Activated CD8-positive, alpha-beta T cell treated with anti-CD3 and anti-CD28 coated beads, Interleukin-2, amount 10 ng/mL, durations not matched to agents 7 days and 5 days (primary cell): ENCODE data around the gene C1orf167. TPM values are rescaled to one million over a fixed set of nuclear protein-coding genes. Genes with fewer than 3 reads are reported as not detected.

ENCODE experiments used
- ATAC-seq: fragments of 150-1000 bp; cut with Tn5 transposase; one replicate; pipeline ENCODE4 v1.10.0; 2021; ENCODE audit warnings: moderate library complexity
- CTCF ChIA-PET: fragments of 350-600 bp; sonication (Branson Sonifier 250); formaldehyde crosslinking; loops from one replicate; lab custom pipeline; 2021; ENCODE audit warnings: antibody characterized with exemption; lab: Charles Lee
- POLR2A ChIA-PET: fragments of 350-600 bp; sonication (Branson Sonifier 250); formaldehyde crosslinking; loops from one replicate; lab custom pipeline; 2021; ENCODE audit warnings: antibody characterized with exemption; lab: Charles Lee
- DNase-seq: peaks from one replicate; pipeline ENCODE4 v3.0.0-alpha.2; 2020
- H3K27ac Mint-ChIP-seq: one replicate; pipeline ENCODE4 v1.8.0; 2021; ENCODE audit warnings: mild to moderate bottlenecking, mixed read lengths
- H3K27me3 Mint-ChIP-seq: one replicate; pipeline ENCODE4 v1.8.0; 2021; ENCODE audit warnings: low read depth, mixed read lengths
- H3K36me3 Mint-ChIP-seq: one replicate; pipeline ENCODE4 v1.8.0; 2021; ENCODE audit warnings: low read depth, mixed read lengths
- H3K4me1 Mint-ChIP-seq: one replicate; pipeline ENCODE4 v1.8.0; 2021; ENCODE audit warnings: low read depth, mixed read lengths
- H3K4me3 Mint-ChIP-seq: one replicate; pipeline ENCODE4 v1.8.0; 2021; ENCODE audit warnings: mild to moderate bottlenecking, mixed read lengths
- H3K9me3 Mint-ChIP-seq: one replicate; pipeline ENCODE4 v1.8.0; 2022; ENCODE audit warnings: mixed read lengths; ENCODE audit not compliant: insufficient read depth
- total RNA-seq, 2 experiments: library from RNA; stranded (reverse); gene quantifications; one replicate each; pipeline ENCODE4 v1.2.3, GENCODE V29; 2021

C1orf167 gene
- total RNA-seq, 2 experiments from 2014 or later = not detected

GRCh38 chr1:11738096-11738495, 23.9 kb upstream of the C1orf167 start:
- ATAC-seq (no peak), DNase-seq (no peak)
- H3K27me3 Mint-ChIP-seq = peaks cover 5% of the 10 kb centered on the region
- no peak overlapping the region for H3K27ac Mint-ChIP-seq
- ChIA-PET POLR2A (interaction anchor here (1.1 to 1.8 kb wide), 4 partner anchors 13 to 172 kb away, joined by 3 to 11 read pairs (median 5); partner anchors contain the start of gene FBXO6), CTCF (interaction anchor here (2.4 to 4.1 kb wide), 4 partner anchors 18 to 95 kb away, joined by 8 to 36 read pairs (median 22); partner anchors contain the start of gene FBXO6)
- peaks cover 54% of the 10 kb centered on the region for H3K36me3 Mint-ChIP-seq
- H3K4me3 Mint-ChIP-seq = peak overlapping the region; percentile 98
- peaks cover 77% of the 10 kb centered on the region for H3K4me1 Mint-ChIP-seq
- no peaks in the 10 kb centered on the region for H3K9me3 Mint-ChIP-seq

- ATAC-seq (no peak), DNase-seq (no peak)
- no peak overlapping the region for H3K4me3 Mint-ChIP-seq
- H3K36me3 Mint-ChIP-seq = peaks cover 57% of the 10 kb centered on the region
- no peak overlapping the region for H3K27ac Mint-ChIP-seq
- peaks cover 5% of the 10 kb centered on the region for H3K27me3 Mint-ChIP-seq
- POLR2A ChIA-PET = interaction anchor here (1.1 to 1.6 kb wide), 3 partner anchors 12 to 169 kb away, joined by 3 to 5 read pairs (median 5); partner anchors contain the start of gene FBXO6
- H3K4me1 Mint-ChIP-seq = peaks cover 76% of the 10 kb centered on the region
- CTCF ChIA-PET = interaction anchor here (1.2 to 4.1 kb wide), 5 partner anchors 19 to 88 kb away, joined by 3 to 23 read pairs (median 5); partner anchors contain the start of genes CLCN6 and FBXO6
- H3K9me3 Mint-ChIP-seq = no peaks in the 10 kb centered on the region
Measured at GRCh38 chr1:11738783-11739182, 23.2 kb upstream of the C1orf167 start.

GRCh38 chr1:11740258-11741192, 21.5 kb upstream of the C1orf167 start:
- peaks cover 5% of the 10 kb centered on the region for H3K27me3 Mint-ChIP-seq
- peaks cover 64% of the 10 kb centered on the region for H3K36me3 Mint-ChIP-seq
- peak overlapping the region; percentile 65 for H3K4me3 Mint-ChIP-seq
- H3K27ac Mint-ChIP-seq = peak overlapping the region; percentile 83
- peak; percentile 80 for DNase-seq
- ChIA-PET CTCF (interaction anchor here (1.1 to 1.8 kb wide), 7 partner anchors 9 to 90 kb away, joined by 3 to 8 read pairs (median 5); partner anchors contain the start of genes CLCN6 and FBXO6), POLR2A (interaction anchor here (1.0 to 1.7 kb wide), 4 partner anchors 14 to 479 kb away, joined by 3 to 12 read pairs (median 3); no protein-coding TSS in a partner anchor)
- ATAC-seq = peak; percentile 40
- peaks cover 77% of the 10 kb centered on the region for H3K4me1 Mint-ChIP-seq
- no peaks in the 10 kb centered on the region for H3K9me3 Mint-ChIP-seq

GRCh38 chr1:11741482-11741881, 20.5 kb upstream of the C1orf167 start:
- ChIA-PET POLR2A (interaction anchor here (1.0 to 1.1 kb wide), 2 partner anchors 23 to 167 kb away, joined by 3 read pairs; no protein-coding TSS in a partner anchor), CTCF (interaction anchor here (0.6 to 1.8 kb wide), 3 partner anchors 21 to 91 kb away, joined by 3 to 8 read pairs (median 3); partner anchors contain the start of gene FBXO6)
- H3K27ac Mint-ChIP-seq = peak overlapping the region; percentile 83
- DNase-seq (no peak), ATAC-seq (no peak)
- no peaks in the 10 kb centered on the region for H3K9me3 Mint-ChIP-seq
- peaks cover 71% of the 10 kb centered on the region for H3K36me3 Mint-ChIP-seq
- peaks cover 79% of the 10 kb centered on the region for H3K4me1 Mint-ChIP-seq
- peak overlapping the region; percentile 65 for H3K4me3 Mint-ChIP-seq
- H3K27me3 Mint-ChIP-seq = peaks cover 5% of the 10 kb centered on the region

GRCh38 chr1:11741919-11742558, 20.0 kb upstream of the C1orf167 start:
- no peak for DNase-seq
- ATAC-seq = no peak
- ChIA-PET POLR2A (interaction anchor here (1.0 to 1.1 kb wide), 2 partner anchors 23 to 167 kb away, joined by 3 read pairs; no protein-coding TSS in a partner anchor), CTCF (interaction anchor here (0.6 to 2.1 kb wide), 4 partner anchors 21 to 92 kb away, joined by 3 to 8 read pairs (median 6); partner anchors contain the start of gene FBXO6)
- H3K4me1 Mint-ChIP-seq = peaks cover 79% of the 10 kb centered on the region
- H3K27ac Mint-ChIP-seq = peak overlapping the region; percentile 54
- H3K27me3 Mint-ChIP-seq = peaks cover 5% of the 10 kb centered on the region
- H3K36me3 Mint-ChIP-seq = peaks cover 75% of the 10 kb centered on the region
- no peaks in the 10 kb centered on the region for H3K9me3 Mint-ChIP-seq
- H3K4me3 Mint-ChIP-seq = no peak overlapping the region

GRCh38 chr1:11744287-11744686, 17.7 kb upstream of the C1orf167 start:
- CTCF ChIA-PET = interaction anchor here (1.0 to 2.1 kb wide), 2 partner anchors 25 to 93 kb away, joined by 5 to 8 read pairs; no protein-coding TSS in a partner anchor
- ATAC-seq (no peak), DNase-seq (no peak)
- POLR2A ChIA-PET = no interaction called here
- Mint-ChIP-seq H3K4me1 (peaks cover 74% of the 10 kb centered on the region), H3K36me3 (peaks cover 72% of the 10 kb centered on the region), H3K27ac (no peak overlapping the region), H3K4me3 (no peak overlapping the region), H3K27me3 (peaks cover 5% of the 10 kb centered on the region), H3K9me3 (no peaks in the 10 kb centered on the region)

- peaks cover 5% of the 10 kb centered on the region for H3K27me3 Mint-ChIP-seq
- H3K27ac Mint-ChIP-seq = no peak overlapping the region
- ATAC-seq = no peak
- no peak for DNase-seq
- CTCF ChIA-PET = no interaction called here
- H3K4me1 Mint-ChIP-seq = peaks cover 58% of the 10 kb centered on the region
- H3K4me3 Mint-ChIP-seq = no peak overlapping the region
- H3K36me3 Mint-ChIP-seq = peaks cover 69% of the 10 kb centered on the region
- no peaks in the 10 kb centered on the region for H3K9me3 Mint-ChIP-seq
- POLR2A ChIA-PET = no interaction called here
Measured at GRCh38 chr1:11746092-11746491, 15.9 kb upstream of the C1orf167 start.

- no peak overlapping the region for H3K4me3 Mint-ChIP-seq
- peaks cover 61% of the 10 kb centered on the region for H3K36me3 Mint-ChIP-seq
- H3K9me3 Mint-ChIP-seq = no peaks in the 10 kb centered on the region
- POLR2A ChIA-PET = no interaction called here
- H3K27me3 Mint-ChIP-seq = peaks cover 5% of the 10 kb centered on the region
- DNase-seq (no peak), ATAC-seq (no peak)
- CTCF ChIA-PET = no interaction called here
- no peak overlapping the region for H3K27ac Mint-ChIP-seq
- peaks cover 50% of the 10 kb centered on the region for H3K4me1 Mint-ChIP-seq
Measured at GRCh38 chr1:11746795-11747487, 15.1 kb upstream of the C1orf167 start.

- ATAC-seq = peak; percentile 59
- H3K36me3 Mint-ChIP-seq = peaks cover 48% of the 10 kb centered on the region
- DNase-seq = no peak
- H3K27ac Mint-ChIP-seq = peak overlapping the region; percentile 88
- ChIA-PET CTCF (interaction anchor here (0.8 to 2.5 kb wide), 9 partner anchors 12 to 371 kb away, joined by 3 to 10 read pairs (median 3); partner anchors contain the start of gene FBXO6), POLR2A (interaction anchor here (0.6 to 1.3 kb wide), 2 partner anchors 85 to 312 kb away, joined by 3 to 4 read pairs; partner anchors contain the start of gene FBXO6)
- peaks cover 47% of the 10 kb centered on the region for H3K4me1 Mint-ChIP-seq
- no peaks in the 10 kb centered on the region for H3K27me3 Mint-ChIP-seq
- H3K9me3 Mint-ChIP-seq = no peaks in the 10 kb centered on the region
- peak overlapping the region; percentile 20 for H3K4me3 Mint-ChIP-seq
Measured at GRCh38 chr1:11748294-11749202, 13.4 kb upstream of the C1orf167 start.
